Tibial nerve (tissue), 3 donors: ENCODE results near the gene TMEM178B.

Experiments used
- POLR2A ChIP-seq, 2 donors: fragments of 450-650 bp; IDR thresholded peaks; one replicate each; pipeline ENCODE4 v1.6.1; 2017; ENCODE audit warnings: antibody characterized with exemption in 2 of 2, mild to moderate bottlenecking in 2 of 2, moderate library complexity in 2 of 2
- TF ChIP-seq, protein P1 (sequence below), 5 experiments: fragments of 200-600 bp in 3 of 5; fragments of 450-650 bp in 2 of 5; sonication (generic) in 3 of 5; IDR thresholded peaks; one replicate each; pipeline ENCODE4 v1.5.1; 2016 to 2019; ENCODE audit warnings: antibody characterized with exemption in 5 of 5, mild to moderate bottlenecking in 3 of 5, moderate library complexity in 2 of 5

DNA sequence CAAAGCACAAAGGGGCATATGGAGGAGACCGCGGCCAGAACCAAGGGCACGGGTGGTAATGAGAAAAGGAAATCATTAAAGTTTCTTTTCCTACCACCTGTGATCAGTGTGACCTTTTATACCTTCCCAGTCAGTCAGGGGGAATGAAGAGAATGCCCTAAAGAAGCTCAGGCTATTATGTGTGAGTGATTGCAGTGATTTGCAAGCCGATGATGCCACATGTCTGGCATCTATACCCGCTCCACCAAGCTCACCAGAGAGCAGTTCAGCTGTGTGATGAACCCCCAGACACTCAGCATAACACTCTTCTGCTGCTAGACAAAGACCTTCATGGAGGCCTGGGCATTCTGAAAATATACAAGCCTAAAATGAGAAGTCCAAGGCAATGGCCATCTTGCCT, 371.1 kb downstream of the TMEM178B start:
- TF ChIP-seq, protein P1, sequence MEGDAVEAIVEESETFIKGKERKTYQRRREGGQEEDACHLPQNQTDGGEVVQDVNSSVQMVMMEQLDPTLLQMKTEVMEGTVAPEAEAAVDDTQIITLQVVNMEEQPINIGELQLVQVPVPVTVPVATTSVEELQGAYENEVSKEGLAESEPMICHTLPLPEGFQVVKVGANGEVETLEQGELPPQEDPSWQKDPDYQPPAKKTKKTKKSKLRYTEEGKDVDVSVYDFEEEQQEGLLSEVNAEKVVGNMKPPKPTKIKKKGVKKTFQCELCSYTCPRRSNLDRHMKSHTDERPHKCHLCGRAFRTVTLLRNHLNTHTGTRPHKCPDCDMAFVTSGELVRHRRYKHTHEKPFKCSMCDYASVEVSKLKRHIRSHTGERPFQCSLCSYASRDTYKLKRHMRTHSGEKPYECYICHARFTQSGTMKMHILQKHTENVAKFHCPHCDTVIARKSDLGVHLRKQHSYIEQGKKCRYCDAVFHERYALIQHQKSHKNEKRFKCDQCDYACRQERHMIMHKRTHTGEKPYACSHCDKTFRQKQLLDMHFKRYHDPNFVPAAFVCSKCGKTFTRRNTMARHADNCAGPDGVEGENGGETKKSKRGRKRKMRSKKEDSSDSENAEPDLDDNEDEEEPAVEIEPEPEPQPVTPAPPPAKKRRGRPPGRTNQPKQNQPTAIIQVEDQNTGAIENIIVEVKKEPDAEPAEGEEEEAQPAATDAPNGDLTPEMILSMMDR (IDR thresholded peaks at IDR 0.05) = no peak
- no peak for TF ChIP-seq POLR2A (IDR thresholded peaks at IDR 0.05)
